Right hindlimb (tissue), 1 donor: ENCODE results near the gene CDK18.
"Not testable (repeated sequence)": the region's sequence is repeated elsewhere in the genome, so short reads cannot be mapped to it uniquely, and the experiment has no call there.

Source experiments
- DNase-seq: peaks from one replicate; pipeline ENCODE4 v3.0.0-alpha.2; 2018

CDK18 gene

DNA sequence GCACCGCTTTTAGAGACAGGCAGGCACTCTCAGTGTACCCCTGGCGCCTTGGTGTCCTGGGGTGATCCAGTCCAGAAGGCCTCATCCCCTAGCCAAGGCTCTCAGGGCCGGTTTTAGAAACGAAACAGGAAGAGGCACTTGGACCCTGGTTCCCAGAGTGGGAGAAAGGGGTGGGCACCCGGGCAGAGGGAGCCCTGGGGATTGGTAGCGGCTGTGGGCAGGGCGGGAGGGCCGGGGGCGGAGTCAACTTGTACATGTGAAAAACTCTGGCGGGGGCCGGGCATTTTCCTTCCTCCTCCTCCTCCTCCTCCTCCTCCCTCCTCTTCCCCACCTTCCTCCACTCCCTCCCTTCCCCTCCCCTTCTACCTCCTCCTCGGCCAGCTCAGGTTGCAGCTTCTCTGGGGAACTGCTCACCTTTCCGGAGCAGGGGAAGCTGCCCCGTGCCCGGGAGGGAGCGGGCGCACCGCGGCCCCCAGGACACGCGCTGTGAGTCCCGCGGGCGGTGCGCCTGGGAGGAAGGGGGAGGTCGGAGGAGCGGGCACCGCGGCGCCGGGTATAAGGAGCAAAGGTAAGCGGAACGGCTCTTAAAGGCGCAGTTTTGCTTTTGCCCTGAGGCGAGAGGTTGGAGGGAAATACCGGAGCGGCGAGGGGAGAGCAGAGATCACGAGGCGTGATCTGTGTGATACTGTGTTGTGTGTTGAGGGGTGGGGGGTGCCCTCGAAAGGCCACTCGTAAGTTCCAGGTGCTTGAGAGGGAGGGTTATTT, at the start of gene CDK18:
TSS of gene CDK18 (plus strand) at position 359 of the 765 bp plus-strand sequence. CDS start 18,499 bp downstream, outside the sequence.
- DNase-seq = peak; percentile 63

DNA sequence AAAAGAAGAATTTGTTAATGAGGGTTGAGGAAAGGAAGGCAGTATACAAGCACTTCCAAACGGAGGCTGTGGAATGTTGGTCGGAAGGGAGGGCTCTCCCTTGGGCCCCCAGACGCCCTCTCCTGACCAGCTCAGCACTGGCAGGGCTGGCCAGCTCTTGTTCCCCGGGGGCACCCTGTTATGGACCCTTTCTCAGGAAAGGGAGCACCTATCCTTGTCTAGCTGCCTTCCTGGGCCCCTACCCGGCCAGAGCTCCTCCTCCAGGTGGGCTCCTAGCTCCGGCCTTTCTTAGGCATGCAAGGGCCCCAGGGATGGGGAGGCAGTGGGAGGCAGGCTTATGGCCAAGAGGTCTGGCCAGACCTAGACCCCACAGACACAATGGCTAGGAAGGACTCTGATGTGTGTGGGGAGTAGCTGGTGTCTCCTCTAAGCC, 49.5 kb upstream of the CDK18 start:
- no peak for DNase-seq

GRCh38 chr1:205455581-205456382, 48.7 kb upstream of the CDK18 start, which contains the start of gene BLACAT1:
Gene BLACAT1 (minus strand): TSS chr1:205456045.
- DNase-seq = no peak

DNA sequence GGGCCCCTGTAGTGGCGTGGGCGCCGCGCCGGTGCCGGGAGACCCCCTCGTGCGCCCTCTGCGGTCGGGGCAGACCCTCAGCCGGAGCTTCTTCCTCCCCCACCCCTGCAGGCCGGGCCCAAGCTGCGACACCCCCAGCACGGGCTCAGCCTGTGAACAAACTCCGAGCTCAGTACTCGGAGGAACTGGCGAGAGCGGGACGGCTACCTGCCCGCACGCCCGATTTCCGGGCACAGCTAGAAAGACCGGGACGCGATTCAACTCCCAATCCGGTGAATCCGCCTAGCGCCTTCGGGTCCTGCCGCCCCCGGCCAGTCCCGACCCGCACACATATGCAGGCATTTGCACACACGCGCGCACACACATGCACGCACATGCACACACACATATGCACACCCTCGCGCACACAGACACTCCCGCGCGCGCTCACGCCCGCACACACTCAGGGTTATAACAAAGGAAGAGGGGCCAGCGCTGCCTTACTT, 48.0 kb upstream of the CDK18 start:
- no peak for DNase-seq

GRCh38 chr1:205456868-205457745, 47.4 kb upstream of the CDK18 start:
- DNase-seq = no peak

DNA sequence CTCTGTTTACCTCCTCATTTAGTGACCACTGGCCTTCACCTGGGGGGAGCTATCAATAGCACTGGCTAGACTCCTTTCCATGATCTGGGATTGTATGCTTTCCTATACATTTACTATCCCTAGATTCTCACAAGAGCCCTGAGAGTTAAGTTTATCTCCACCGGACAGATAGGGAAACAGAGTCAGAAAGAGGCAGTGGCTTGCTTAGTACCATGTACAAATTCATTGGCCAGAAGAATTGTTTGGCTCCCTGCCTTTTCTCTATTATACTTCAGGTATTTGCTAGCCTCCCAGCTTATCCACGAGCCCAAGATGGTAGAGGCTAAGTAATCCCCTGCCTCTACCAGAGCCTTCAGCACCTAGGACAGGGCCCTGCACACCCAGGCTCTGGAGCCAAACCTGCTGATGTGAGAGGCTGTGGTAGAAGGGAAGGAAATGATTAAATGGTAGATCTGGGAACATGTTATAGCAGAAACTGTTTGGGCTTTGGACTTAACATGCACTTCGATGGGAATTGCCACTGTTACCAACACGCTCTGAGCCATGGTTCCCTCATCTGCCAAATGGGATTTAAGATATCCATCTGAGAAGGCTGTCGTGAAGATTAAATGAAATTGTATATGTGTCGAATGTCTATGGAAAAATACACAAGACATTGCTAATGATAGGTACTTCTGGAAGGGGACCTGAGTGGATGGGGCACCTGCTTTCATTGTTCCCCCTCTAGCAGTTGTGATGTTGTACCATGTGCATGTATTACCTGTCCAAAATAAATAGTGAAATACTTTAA, 45.5 kb upstream of the CDK18 start:
- peak; percentile 76 for DNase-seq

- DNase-seq = no peak
These were observed 39.1 kb upstream of the CDK18 start for GRCh38 chr1:205465392-205465791.

- DNase-seq = peak; percentile 50
These were observed 37.8 kb upstream of the CDK18 start for GRCh38 chr1:205466595-205467220.

- no peak for DNase-seq
These were observed 34.3 kb upstream of the CDK18 start for GRCh38 chr1:205470131-205470530.

DNA sequence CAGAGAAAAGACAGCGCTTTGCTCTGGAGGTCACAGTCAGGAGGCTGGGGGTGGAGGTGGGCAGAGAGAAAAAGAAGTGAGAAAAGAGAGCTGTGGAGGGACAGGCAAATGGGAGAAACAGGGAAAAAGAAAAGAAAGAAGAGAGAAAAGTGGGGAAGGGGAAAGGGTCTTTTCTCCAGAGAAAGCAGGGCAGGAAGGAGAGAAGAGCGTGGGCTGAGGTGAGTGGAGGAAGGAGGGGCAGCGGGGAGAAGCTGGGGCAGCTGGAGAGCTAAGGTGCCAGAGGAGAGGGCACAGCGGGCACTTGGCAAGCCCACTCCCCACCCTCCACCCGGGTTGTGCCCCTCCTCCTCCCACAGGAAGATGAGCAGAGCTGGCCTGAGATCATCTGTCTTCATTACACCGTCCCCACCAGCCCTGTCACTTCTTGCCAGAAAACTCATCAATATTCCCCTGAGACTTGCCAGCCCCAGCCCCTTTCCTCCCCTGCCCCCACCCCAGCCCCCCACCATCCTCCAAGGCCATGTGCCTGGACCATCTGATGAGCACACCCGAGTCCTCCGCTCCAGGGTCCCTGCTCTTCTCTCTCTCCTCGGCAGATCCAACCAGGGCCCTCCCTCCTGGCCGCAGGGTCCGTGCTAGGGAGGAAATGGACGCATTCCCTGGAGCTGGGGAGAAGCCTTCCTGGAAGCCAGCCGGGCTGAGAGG, 31.6 kb upstream of the CDK18 start:
- no peak for DNase-seq

DNA sequence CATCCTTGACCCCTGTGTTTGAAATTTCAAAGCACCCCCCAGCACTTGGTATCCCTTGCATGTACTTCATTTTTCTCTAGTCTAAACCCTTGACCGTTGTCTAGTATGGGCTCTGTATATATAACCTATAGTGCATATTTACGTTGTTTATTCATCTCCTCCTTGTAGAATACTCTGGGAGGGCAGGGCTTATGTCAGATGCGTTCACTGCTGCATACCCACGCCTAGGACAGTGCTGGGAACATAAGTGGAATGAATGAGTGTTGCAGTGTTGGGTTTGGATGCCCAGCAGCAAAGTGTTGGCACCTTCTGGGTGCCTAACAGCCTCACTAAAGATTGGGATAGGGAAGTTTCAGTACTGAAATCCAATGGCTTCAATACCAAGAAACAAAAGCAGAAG, 31.0 kb upstream of the CDK18 start:
- no peak for DNase-seq

GRCh38 chr1:205473966-205474365, 30.5 kb upstream of the CDK18 start:
- DNase-seq = no peak

DNA sequence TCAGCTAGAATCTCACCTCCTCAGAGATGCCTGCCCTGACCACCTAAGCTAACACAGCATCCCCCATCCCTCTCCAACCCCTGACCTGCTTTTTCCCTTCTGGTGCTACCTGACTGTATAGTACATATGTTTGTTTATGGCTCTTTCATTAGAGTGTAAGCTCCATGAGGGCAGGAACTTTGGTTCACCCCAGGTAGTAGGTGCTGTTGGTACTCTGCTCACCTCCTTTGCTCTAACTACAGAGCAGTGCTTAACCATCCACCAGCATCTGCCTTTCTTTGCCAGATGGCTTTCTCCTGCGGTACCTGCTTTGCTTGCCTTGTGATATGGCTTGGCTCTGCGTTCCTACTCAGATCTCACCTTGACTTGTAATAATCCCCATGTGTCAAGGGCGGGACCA, 29.9 kb upstream of the CDK18 start:
- no peak for DNase-seq

DNA sequence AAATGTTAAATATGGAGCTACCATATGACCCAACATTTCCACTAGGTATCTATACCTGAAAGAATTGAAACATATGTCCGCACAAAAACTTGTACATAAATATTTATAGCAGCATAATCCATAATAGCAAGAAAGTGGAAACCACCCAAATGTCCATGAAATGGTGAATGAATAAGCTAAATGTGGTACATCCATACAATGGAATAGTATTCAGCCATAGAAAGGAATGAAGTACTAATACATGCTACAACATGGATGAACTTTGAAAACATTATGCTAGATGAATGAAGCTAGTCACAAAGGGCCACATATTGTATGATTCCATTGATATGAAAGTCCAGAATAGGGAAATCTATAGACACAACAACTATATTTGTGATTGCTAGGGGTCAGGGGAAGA, 28.6 kb upstream of the CDK18 start:
- DNase-seq = no peak

DNA sequence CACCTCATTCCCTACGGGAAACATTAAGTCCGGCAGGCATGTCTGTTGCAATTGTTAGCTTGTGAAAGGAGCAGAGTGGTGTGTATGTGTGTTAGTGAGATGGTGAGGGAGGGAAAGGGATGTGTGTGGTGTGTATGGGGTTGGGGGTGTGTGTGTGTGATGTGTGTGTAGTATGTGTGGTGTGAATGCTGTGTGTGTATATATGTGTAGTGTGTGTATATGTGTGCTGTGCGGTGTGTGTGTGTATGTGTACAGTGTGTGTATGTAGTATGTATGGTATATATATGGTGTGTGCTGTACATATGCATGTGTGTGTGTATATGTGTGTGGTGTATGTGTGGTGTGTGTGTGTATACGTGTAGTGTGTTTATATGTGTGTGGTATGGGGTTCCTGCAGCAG, 27.8 kb upstream of the CDK18 start:
- DNase-seq = no peak

- no peak for DNase-seq
These were observed 27.2 kb upstream of the CDK18 start for GRCh38 chr1:205477121-205477758.

- DNase-seq = peak; percentile 66
These were observed 26.7 kb upstream of the CDK18 start for GRCh38 chr1:205477759-205478247.

DNA sequence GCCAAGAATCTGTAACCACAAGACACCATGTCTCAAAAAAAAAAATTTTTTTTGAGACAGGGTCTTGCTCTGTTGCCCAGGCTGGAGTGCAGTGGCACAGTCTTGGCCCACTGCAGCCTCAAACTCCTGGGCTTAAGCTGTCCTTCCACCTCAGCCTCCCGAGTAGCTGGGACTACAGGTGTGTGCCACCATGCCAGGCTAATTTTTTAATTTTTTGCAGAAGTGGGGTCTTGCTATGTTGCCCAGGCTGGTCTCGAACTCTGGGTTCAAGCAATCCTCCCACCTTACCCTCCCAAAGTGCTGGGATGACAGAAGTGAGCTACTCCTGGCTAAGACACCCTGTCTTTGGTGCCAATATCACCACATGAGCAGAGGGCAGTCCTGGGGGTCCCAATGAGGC, 25.5 kb upstream of the CDK18 start:
- not testable (repeated sequence) for DNase-seq

DNA sequence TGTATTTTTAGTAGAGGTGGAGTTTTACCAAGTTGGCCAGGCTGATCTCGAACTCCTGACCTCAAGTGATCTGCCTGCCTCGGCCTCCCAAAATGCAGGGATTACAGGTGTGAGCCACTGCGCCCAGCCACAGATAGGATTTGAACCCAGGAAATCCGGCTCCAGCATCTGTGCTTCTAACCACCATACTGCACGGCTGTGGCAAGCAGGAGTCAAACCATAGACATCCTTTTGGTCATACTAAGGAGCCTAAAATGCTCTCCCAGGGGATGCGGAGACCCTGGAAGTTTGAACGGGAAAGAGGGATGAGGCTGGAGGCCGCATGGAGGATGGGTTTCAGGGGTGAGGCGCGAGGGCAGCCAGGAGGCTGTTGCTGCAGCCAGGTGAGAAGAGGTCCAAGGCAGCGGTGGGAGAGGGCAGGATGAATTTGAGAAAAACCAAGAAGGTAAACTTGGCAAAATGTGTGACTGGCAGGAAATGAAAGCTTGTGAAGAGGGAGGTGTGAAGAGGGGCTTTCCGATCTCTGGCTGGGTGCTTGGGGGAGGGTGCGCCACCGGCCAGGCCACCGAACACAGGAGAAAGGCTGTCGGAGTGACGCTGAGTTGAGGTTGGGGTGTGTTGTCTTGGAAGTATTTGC, 24.0 kb upstream of the CDK18 start:
- DNase-seq = no peak

GRCh38 chr1:205481218-205481617, 23.3 kb upstream of the CDK18 start:
- DNase-seq = no peak
